Measurements from ENCODE around the gene FRS3. TPM values are rescaled to one million over a fixed set of nuclear protein-coding genes. Genes with fewer than 3 reads are reported as not detected.

FRS3 gene
- total RNA-seq, 1 experiment from 2014 or later = 5.9 TPM

DNA sequence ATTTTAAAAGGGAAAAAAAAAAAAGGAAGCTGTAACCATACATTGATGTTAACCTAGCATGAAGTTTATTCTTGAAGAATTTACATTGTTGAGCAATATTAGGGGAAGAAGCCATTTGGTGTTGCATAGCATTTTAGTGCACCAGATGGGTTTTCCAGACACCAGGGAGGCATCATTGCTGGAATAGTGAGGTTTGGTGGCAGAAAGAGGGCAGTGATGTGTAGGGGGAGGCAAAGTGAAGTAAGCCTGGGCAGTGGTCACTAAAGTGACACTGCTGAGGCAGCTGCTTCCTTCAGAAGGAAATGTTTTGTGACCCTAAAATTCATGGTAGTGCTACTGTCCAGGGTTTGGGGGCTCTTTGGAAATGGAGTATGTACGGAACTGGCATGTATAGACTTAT is 10.3 kb upstream of the FRS3 start:
- H3K4me2 ChIP-seq (ENCODE audit: low read length) = no peak overlapping the region
- no peak overlapping the region for H3K4me3 ChIP-seq (replicated peaks in 1 of 2; ENCODE audit: low read depth in 1 of 2, low read length in 2 of 2)
- H3K27ac ChIP-seq (ENCODE audit: low read depth, low read length) = no peak overlapping the region
- intact Hi-C loops (cut with micrococcal nuclease) = no loop called here
- no peak overlapping the region for H3K9ac ChIP-seq (ENCODE audit: low read length)
- H3K9me3 ChIP-seq (ENCODE audit: control insufficient read depth in 1 of 2, insufficient read depth in 1 of 2, low read depth in 1 of 2, low read length in 2 of 2) = no peaks in the 10 kb centered on the region
- POLR2A ChIA-PET = interaction anchor here (1.3 kb wide), 1 partner anchor 11 kb away, joined by 3 read pairs; no protein-coding TSS in a partner anchor
- CTCF ChIA-PET = no interaction called here
- RAD21 ChIA-PET (ENCODE audit: low non-redundant PET in 1 of 2, low total read pairs in 2 of 2, uncharacterized antibody in 2 of 2, unreplicated experiment in 2 of 2) = no interaction called here
- TF ChIP-seq MAX (IDR thresholded peaks at IDR 0.05) (no peak), CTCF (IDR thresholded peaks at IDR 0.05 in 2 of 3, conservative IDR thresholded peaks at IDR 0.05 in 1 of 3; ENCODE audit: borderline replicate concordance in 1 of 3, insufficient read depth in 1 of 3, low read depth in 2 of 3, low read length in 2 of 3) (no peak), SP1 (IDR thresholded peaks at IDR 0.05; ENCODE audit: low read depth) (no peak), CBX3 (IDR thresholded peaks at IDR 0.05; ENCODE audit: low read depth) (no peak), TCF7L2 (IDR thresholded peaks at IDR 0.05; ENCODE audit: borderline replicate concordance, extremely low read depth, insufficient read depth, insufficient read length) (no peak), REST (IDR thresholded peaks at IDR 0.05; ENCODE audit: low read depth) (no peak), FOSL1 (IDR thresholded peaks at IDR 0.05; ENCODE audit: low read depth) (no peak), ATF3 (IDR thresholded peaks at IDR 0.05) (no peak), EGR1 (IDR thresholded peaks at IDR 0.05; ENCODE audit: low read depth) (no peak), POLR2AphosphoS5 (IDR thresholded peaks at IDR 0.05; ENCODE audit: low read depth, low read length) (no peak), EZH2phosphoT487 (IDR thresholded peaks at IDR 0.05; ENCODE audit: borderline replicate concordance) (no peak), RAD21 (IDR thresholded peaks at IDR 0.05; ENCODE audit: low read depth) (no peak), POLR2A (IDR thresholded peaks at IDR 0.05; ENCODE audit: borderline replicate concordance, extremely low read depth, insufficient read depth, insufficient read length) (no peak), ZBTB33 (IDR thresholded peaks at IDR 0.05; ENCODE audit: extremely low read depth, insufficient replicate concordance, low read length) (no peak), ELF1 (IDR thresholded peaks at IDR 0.05; ENCODE audit: borderline replicate concordance, low read depth) (no peak), JUND (IDR thresholded peaks at IDR 0.05) (no peak)
- H3K27me3 ChIP-seq (ENCODE audit: insufficient read depth, low read length) = no peaks in the 10 kb centered on the region
- H4K20me1 ChIP-seq (ENCODE audit: insufficient read depth) = no peaks in the 10 kb centered on the region
- no TSS peak for BruUV-seq (replicated peaks)
- ATAC-seq (no peak), DNase-seq (ENCODE audit: low read depth, low spot score) (no peak)
- peaks cover 5 to 16% of the 10 kb centered on the region in 2 experiments; a peak in 2 of 4 replicates for H3K4me1 ChIP-seq (ENCODE audit: control insufficient read depth in 1 of 2, insufficient read depth in 2 of 2, low read length in 2 of 2)
- H3K36me3 ChIP-seq (ENCODE audit: control insufficient read depth in 1 of 2, insufficient read depth in 2 of 2, low read length in 2 of 2) = peaks cover 25 to 29% of the 10 kb centered on the region in 2 experiments
- H2AFZ ChIP-seq (ENCODE audit: low read depth, low read length, poor library complexity, severe bottlenecking) = no peak overlapping the region
- H3K9me2 ChIP-seq (ENCODE audit: insufficient read depth) = no peaks in the 10 kb centered on the region
- peaks cover 30% of the 10 kb centered on the region for H3K79me2 ChIP-seq (ENCODE audit: insufficient read depth, low read length)
